Activated CD4-positive, alpha-beta T cell treated with anti-CD3 and anti-CD28 coated beads, Interleukin-2, amount 50 U/mL, for 1 hour (primary cell): ENCODE results near the gene SHLD1.

ENCODE experiments used
- DNase-seq: peaks from one replicate; pipeline ENCODE4 v3.0.0-alpha.2; 2020

SHLD1 gene

DNA sequence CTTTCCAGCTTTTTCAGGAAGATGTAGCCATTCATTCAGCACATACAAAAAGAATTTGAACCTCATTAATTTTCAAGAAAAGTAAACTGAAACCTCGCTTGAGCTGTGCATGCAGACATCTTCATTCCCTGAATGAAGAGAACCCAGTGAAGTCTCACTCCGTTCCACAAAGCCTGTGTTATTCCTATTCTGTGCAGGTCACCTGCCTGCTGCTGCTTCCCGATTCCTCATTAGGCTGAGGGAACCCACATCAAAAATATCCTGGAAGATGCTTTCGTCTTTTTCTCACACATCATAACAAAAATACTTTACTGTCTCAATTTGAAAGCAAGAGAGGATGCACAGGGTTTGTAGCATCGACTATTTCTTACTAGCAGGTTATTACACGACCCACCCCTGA is 160.0 kb downstream of the SHLD1 start:
- DNase-seq: no peak

- no peak for DNase-seq
These were observed 163.0 kb downstream of the SHLD1 start for GRCh38 chr20:5913166-5913565.
